H1 (cell line): Measurements from ENCODE around the gene RAB3B. TPM values are rescaled to one million over a fixed set of nuclear protein-coding genes. Genes with fewer than 3 reads are reported as not detected.

Experiments used
- CTCF ChIA-PET: fragments of 300-600 bp; sonication (Branson Sonifier 250); formaldehyde crosslinking; loops from one replicate; lab custom pipeline; 2021; ENCODE audit not compliant: partially characterized antibody; lab: Charles Lee
- POLR2A ChIA-PET: fragments of 300-600 bp; sonication (Branson Sonifier 250); formaldehyde crosslinking; loops from one replicate; lab custom pipeline; 2021; ENCODE audit warnings: inconsistent platforms; ENCODE audit not compliant: partially characterized antibody; lab: Charles Lee
- DNase-seq, 2 experiments: peaks; one replicate each; pipeline versions ENCODE4 v3.0.0 to v3.0.0-alpha.2; 2010 to 2022; ENCODE audit warnings: low spot score in 2 of 2, low read depth in 1 of 2, mixed read lengths in 1 of 2
- FAIRE-seq: peaks from 2 replicates; lab custom pipeline; 2011; peaks lifted over from hg19 to GRCh38; lab: Jason Lieb, UNC
- H2AFZ ChIP-seq: 2 replicates; pipeline ENCODE4 v1.8.1; 2012; ENCODE audit warnings: low read length, inconsistent platforms
- H2AK5ac ChIP-seq: 2 replicates; pipeline ENCODE4 v1.6.1; 2013; ENCODE audit warnings: low read depth, low read length
- H2BK120ac ChIP-seq: replicated peaks from 2 replicates; pipeline ENCODE3; 2013; ENCODE audit warnings: low read depth, low read length, inconsistent platforms
- H2BK12ac ChIP-seq: 2 replicates; pipeline ENCODE4 v1.6.1; 2013; ENCODE audit warnings: low read depth, low read length
- H2BK15ac ChIP-seq: 2 replicates; pipeline ENCODE4 v1.6.1; 2013; ENCODE audit warnings: low read length
- H2BK20ac ChIP-seq: 2 replicates; pipeline ENCODE4 v1.6.1; 2013; ENCODE audit warnings: low read length
- H2BK5ac ChIP-seq: 2 replicates; pipeline ENCODE4 v1.6.1; 2013; ENCODE audit warnings: low read depth, low read length
- H3K14ac ChIP-seq: 2 replicates; pipeline ENCODE4 v1.6.1; 2013; ENCODE audit warnings: inconsistent platforms; ENCODE audit not compliant: insufficient read length
- H3K18ac ChIP-seq: 2 replicates; pipeline ENCODE4 v1.6.1; 2013; ENCODE audit warnings: low read length; ENCODE audit errors: extremely low read depth
- H3K23ac ChIP-seq: 2 replicates; pipeline ENCODE4 v1.6.1; 2013; ENCODE audit warnings: inconsistent platforms; ENCODE audit not compliant: insufficient read length
- H3K23me2 ChIP-seq: 2 replicates; pipeline ENCODE4 v1.6.1; 2013; ENCODE audit warnings: low read depth, low read length
- H3K27ac ChIP-seq: 2 replicates; pipeline ENCODE4 v1.6.1; 2011; ENCODE audit warnings: low read depth, low read length, inconsistent platforms
- H3K27me3 ChIP-seq, 4 experiments: replicated peaks in 1 of 4; 1 replicate in 1 of 4; 2 replicates in 3 of 4; pipeline versions ENCODE4 v1.6.1 to v1.8.1; 2011 to 2013; ENCODE audit warnings: low read length in 3 of 4, mild to moderate bottlenecking in 3 of 4, inconsistent platforms in 2 of 4, mixed read lengths in 2 of 4, moderate library complexity in 1 of 4; ENCODE audit not compliant: control insufficient read depth in 3 of 4, insufficient read depth in 3 of 4; ENCODE audit errors: extremely low read depth in 1 of 4
- H3K36me3 ChIP-seq, 4 experiments: 2 replicates each; pipeline versions ENCODE4 v1.6.1 to v1.8.1; 2011 to 2013; ENCODE audit warnings: mild to moderate bottlenecking in 4 of 4, low read length in 3 of 4, moderate library complexity in 2 of 4, control low read depth in 1 of 4, inconsistent platforms in 1 of 4; ENCODE audit not compliant: insufficient read depth in 4 of 4, control insufficient read depth in 2 of 4
- H3K4ac ChIP-seq: replicated peaks from 2 replicates; pipeline ENCODE3; 2013; ENCODE audit warnings: low read length, low read depth, mixed read lengths, inconsistent platforms; ENCODE audit not compliant: insufficient read length
- H3K4me1 ChIP-seq, 4 experiments: replicated peaks in 1 of 4; 1 replicate in 1 of 4; 2 replicates in 3 of 4; pipeline versions ENCODE4 v1.6.1 to v1.8.1; 2011 to 2013; ENCODE audit warnings: low read length in 3 of 4, inconsistent platforms in 2 of 4, mixed read lengths in 1 of 4; ENCODE audit not compliant: insufficient read depth in 4 of 4, control insufficient read depth in 3 of 4
- H3K4me2 ChIP-seq, 2 experiments: 2 replicates each; pipeline versions ENCODE4 v1.6.1 to v1.8.1; 2011 to 2013; ENCODE audit warnings: low read depth in 2 of 2, low read length in 2 of 2, control low read depth in 1 of 2, inconsistent platforms in 1 of 2, mild to moderate bottlenecking in 1 of 2; ENCODE audit not compliant: insufficient read depth in 1 of 2
- H3K4me3 ChIP-seq, 4 experiments: fragments of 200-600, 300-600 bp in 1 of 4; sonication (generic), shearing (Covaris generic), sonication (Bioruptor Twin) in 1 of 4; 2 replicates each; pipeline versions ENCODE4 v1.5.1 to v1.8.1; 2011 to 2016; ENCODE audit warnings: low read length in 4 of 4, low read depth in 3 of 4, control low read depth in 2 of 4, inconsistent platforms in 2 of 4, mild to moderate bottlenecking in 2 of 4, mixed read lengths in 1 of 4, moderate library complexity in 1 of 4; ENCODE audit not compliant: insufficient read depth in 2 of 4; ENCODE audit errors: extremely low read depth in 1 of 4
- H3K56ac ChIP-seq: replicated peaks from 2 replicates; pipeline ENCODE3; 2013; ENCODE audit warnings: low read depth, mild to moderate bottlenecking, mixed read lengths, low read length, inconsistent platforms; ENCODE audit not compliant: insufficient read length
- H3K79me1 ChIP-seq: 2 replicates; pipeline ENCODE4 v1.6.1; 2013; ENCODE audit warnings: low read depth, low read length, control low read depth
- H3K79me2 ChIP-seq, 2 experiments: 2 replicates each; pipeline versions ENCODE4 v1.6.1 to v1.8.1; 2012 to 2013; ENCODE audit warnings: low read length in 2 of 2, mild to moderate bottlenecking in 2 of 2, inconsistent platforms in 1 of 2; ENCODE audit not compliant: insufficient read depth in 2 of 2, control insufficient read depth in 1 of 2
- H3K9ac ChIP-seq, 4 experiments: replicated peaks in 1 of 4; 1 replicate in 1 of 4; 2 replicates in 3 of 4; pipeline versions ENCODE4 v1.6.1 to v1.8.1; 2011 to 2013; ENCODE audit warnings: low read depth in 3 of 4, low read length in 3 of 4, control low read depth in 2 of 4, mild to moderate bottlenecking in 2 of 4, moderate library complexity in 2 of 4, inconsistent platforms in 1 of 4; ENCODE audit errors: extremely low read depth in 1 of 4
- H3K9me3 ChIP-seq, 2 experiments: 2 replicates each; pipeline versions ENCODE4 v1.6.1 to v1.8.1; 2012 to 2013; ENCODE audit warnings: mild to moderate bottlenecking in 2 of 2, moderate library complexity in 2 of 2, control low read depth in 1 of 2, inconsistent platforms in 1 of 2, low read depth in 1 of 2, low read length in 1 of 2, mixed read lengths in 1 of 2; ENCODE audit not compliant: insufficient read depth in 2 of 2
- H4K20me1 ChIP-seq, 2 experiments: replicated peaks in 1 of 2; 2 replicates each; pipeline versions ENCODE3 to v1.8.1; 2011 to 2013; ENCODE audit warnings: inconsistent platforms in 2 of 2, low read length in 2 of 2, mild to moderate bottlenecking in 1 of 2; ENCODE audit not compliant: insufficient read depth in 2 of 2, control insufficient read depth in 1 of 2
- H4K5ac ChIP-seq: 2 replicates; pipeline ENCODE4 v1.6.1; 2013; ENCODE audit warnings: low read length, low read depth, mixed read lengths, inconsistent platforms; ENCODE audit not compliant: insufficient read length
- H4K8ac ChIP-seq: 2 replicates; pipeline ENCODE4 v1.8.0; 2013; ENCODE audit warnings: mild to moderate bottlenecking, moderate library complexity, low read length, inconsistent platforms; ENCODE audit not compliant: insufficient read depth; ENCODE audit errors: extremely low read depth
- H4K91ac ChIP-seq: replicated peaks from 2 replicates; pipeline ENCODE3; 2013; ENCODE audit warnings: low read length, mixed read lengths, inconsistent platforms; ENCODE audit not compliant: insufficient read length
- ATF2 ChIP-seq: IDR thresholded peaks from 2 replicates; pipeline ENCODE4 v1.6.1; 2012; ENCODE audit warnings: low read length, inconsistent platforms
- CEBPB ChIP-seq: IDR thresholded peaks from 2 replicates; pipeline ENCODE4 v1.6.1; 2012; ENCODE audit warnings: low read depth, low read length
- CHD1 ChIP-seq: IDR thresholded peaks from 2 replicates; pipeline ENCODE4 v1.6.1; 2012; ENCODE audit warnings: low read depth, low read length, improper control_type of control experiment
- CHD2 ChIP-seq: IDR thresholded peaks from 2 replicates; pipeline ENCODE4 v1.6.1; 2012; ENCODE audit warnings: low read length, improper control_type of control experiment
- TBP ChIP-seq: IDR thresholded peaks from 2 replicates; pipeline ENCODE4 v1.6.1; 2011; ENCODE audit warnings: low read depth, low read length, improper control_type of control experiment
- TCF12 ChIP-seq: IDR thresholded peaks from 2 replicates; pipeline ENCODE4 v1.6.1; 2011; ENCODE audit warnings: low read depth, mild to moderate bottlenecking, low read length
- WGBS, 2 experiments: shearing (Covaris generic) in 1 of 2; methylation state at CpG; one replicate each; pipeline versions ENCODE4 v1.1.6 to v1.1.7; 2013 to 2015; ENCODE audit warnings: low lambda C conversion rate in 2 of 2, mixed read lengths in 2 of 2, inconsistent platforms in 1 of 2, low coverage in 1 of 2, missing lambda C conversion rate in 1 of 2; ENCODE audit not compliant: insufficient replicate concordance in 2 of 2, insufficient coverage in 1 of 2, insufficient read length in 1 of 2; ENCODE audit errors: extremely low coverage in 1 of 2, missing lambda C conversion rate in 1 of 2; 5-methylcytosine and 5-hydroxymethylcytosine counted together
- polyA plus RNA-seq, 7 experiments: library from polyadenylated mRNA; depleted of rRNA in 3 of 7; stranded (reverse) in 5 of 7; unstranded in 2 of 7; fragments of >200 nt in 5 of 7; fragments of 200-250 nt in 2 of 7; gene quantifications; 1 replicate in 5 of 7; 2 replicates in 1 of 7; 4 replicates in 1 of 7; pipeline versions ENCODE4 v1.2.1 to v1.2.3, GENCODE V29; 2011 to 2013; ENCODE audit warnings: missing spikeins in 2 of 7, mixed read lengths in 2 of 7
- total RNA-seq: library from RNA; stranded (reverse); fragmentation: NEBNext Ultra II Directional; extraction: Animal tissue kit (Norgen Biotek cat#: 25700); gene quantifications from 2 replicates; pipeline ENCODE4 v1.2.1, GENCODE V29; 2021

Gene RAB3B
- total and polyA plus RNA-seq, 2 of the 8 experiments (the other 6 are each of a cell fraction or from before 2014, with no cell fraction given): 12.5 to 36.8 TPM

- Histone ChIP-seq H3K9me3 (no peaks in the 10 kb centered on the region), H3K27me3 (no peaks in the 10 kb centered on the region; a peak in 1 of 7 replicates), H4K91ac (no peak overlapping the region), H4K5ac (no peak overlapping the region), H3K23ac (no peak overlapping the region), H3K36me3 (peaks cover 3 to 39% (median 12%) of the 10 kb centered on the region in 4 experiments; a peak in 7 of 8 replicates), H3K4ac (no peak overlapping the region), H3K56ac (no peak overlapping the region), H3K4me3 (no peak overlapping the region), H3K27ac (no peak overlapping the region), H2BK12ac (no peak overlapping the region)
- DNase-seq: no peak
- TF ChIP-seq CHD1 (no peak), TCF12 (no peak), CEBPB (no peak), CHD2 (no peak), ATF2 (no peak), TBP (no peak)
- TF ChIP-seq, all 59 proteins: peak for 0
- no peak overlapping the region for H2AFZ ChIP-seq
- no peaks in the 10 kb centered on the region; the same call in 1 of the 2 replicates for H3K23me2 ChIP-seq
- no peak overlapping the region for H3K4me2 ChIP-seq
- H3K79me2 ChIP-seq: no peaks in the 10 kb centered on the region
- H2BK20ac ChIP-seq: no peak overlapping the region
- ChIA-PET CTCF (interaction anchor here (0.6 to 1.1 kb wide), 3 partner anchors 23 to 397 kb away, joined by 3 to 4 read pairs (median 4); no protein-coding TSS in a partner anchor), POLR2A (interaction anchor here (1.0 kb wide), 1 partner anchor 12 kb away, joined by 3 read pairs; no protein-coding TSS in a partner anchor)
- FAIRE-seq: no peak
- H2AK5ac ChIP-seq: no peak overlapping the region
- no peak overlapping the region for H2BK5ac ChIP-seq
- H4K20me1 ChIP-seq: no peaks in the 10 kb centered on the region
- H3K4me1 ChIP-seq: peaks cover 0 to 2% (median 0%) of the 10 kb centered on the region in 4 experiments; a peak in 1 of 7 replicates
- no peak overlapping the region for H2BK15ac ChIP-seq
- H3K79me1 ChIP-seq: no peaks in the 10 kb centered on the region; the same call in 1 of the 2 replicates
- no peak overlapping the region for H4K8ac ChIP-seq
- H3K9ac ChIP-seq: no peak overlapping the region
- no peak overlapping the region for H2BK120ac ChIP-seq
- H3K14ac ChIP-seq: no peak overlapping the region
- H3K18ac ChIP-seq: no peak overlapping the region
- 91% methylated on average over 10 of the region's 10 CpGs; no CpG with 5 or more reads in 1 of the 2 experiments for WGBS, 2 experiments
Measured at GRCh38 chr1:51919684-51920083, 70.8 kb downstream of the RAB3B start.
